Endothelial cell of umbilical vein (primary cell): Measurements from ENCODE around the gene IQCE.

Experiments used
- EZH2 ChIP-seq: IDR thresholded peaks from 2 replicates; pipeline ENCODE4 v1.6.1; 2012; ENCODE audit warnings: borderline replicate concordance, low read depth, mild to moderate bottlenecking, moderate library complexity, low read length, inconsistent platforms; ENCODE audit not compliant: severe bottlenecking
- FOS ChIP-seq: IDR thresholded peaks from 2 replicates; pipeline ENCODE4 v1.6.1; 2011; ENCODE audit warnings: mild to moderate bottlenecking, low read length, moderate library complexity, borderline replicate concordance; ENCODE audit not compliant: insufficient read depth
- JUN ChIP-seq: IDR thresholded peaks from 2 replicates; pipeline ENCODE4 v1.6.1; 2011; ENCODE audit warnings: borderline replicate concordance, low read depth; ENCODE audit not compliant: insufficient read length, insufficient read depth
- TF ChIP-seq, protein P1 (sequence below): IDR thresholded peaks from 2 replicates; pipeline ENCODE4 v1.6.1; 2011; ENCODE audit not compliant: insufficient read depth, insufficient read length
- TF ChIP-seq, protein P2 (sequence below), 2 donors: IDR thresholded peaks; 1 replicate in 1 of 2; 2 replicates in 1 of 2; pipeline ENCODE4 v1.5.1; 2011; ENCODE audit warnings: low read length in 2 of 2, mild to moderate bottlenecking in 2 of 2, moderate library complexity in 2 of 2, control low read depth in 1 of 2, inconsistent platforms in 1 of 2, low read depth in 1 of 2; ENCODE audit not compliant: insufficient read depth in 1 of 2; ENCODE audit errors: extremely low read depth in 1 of 2

DNA sequence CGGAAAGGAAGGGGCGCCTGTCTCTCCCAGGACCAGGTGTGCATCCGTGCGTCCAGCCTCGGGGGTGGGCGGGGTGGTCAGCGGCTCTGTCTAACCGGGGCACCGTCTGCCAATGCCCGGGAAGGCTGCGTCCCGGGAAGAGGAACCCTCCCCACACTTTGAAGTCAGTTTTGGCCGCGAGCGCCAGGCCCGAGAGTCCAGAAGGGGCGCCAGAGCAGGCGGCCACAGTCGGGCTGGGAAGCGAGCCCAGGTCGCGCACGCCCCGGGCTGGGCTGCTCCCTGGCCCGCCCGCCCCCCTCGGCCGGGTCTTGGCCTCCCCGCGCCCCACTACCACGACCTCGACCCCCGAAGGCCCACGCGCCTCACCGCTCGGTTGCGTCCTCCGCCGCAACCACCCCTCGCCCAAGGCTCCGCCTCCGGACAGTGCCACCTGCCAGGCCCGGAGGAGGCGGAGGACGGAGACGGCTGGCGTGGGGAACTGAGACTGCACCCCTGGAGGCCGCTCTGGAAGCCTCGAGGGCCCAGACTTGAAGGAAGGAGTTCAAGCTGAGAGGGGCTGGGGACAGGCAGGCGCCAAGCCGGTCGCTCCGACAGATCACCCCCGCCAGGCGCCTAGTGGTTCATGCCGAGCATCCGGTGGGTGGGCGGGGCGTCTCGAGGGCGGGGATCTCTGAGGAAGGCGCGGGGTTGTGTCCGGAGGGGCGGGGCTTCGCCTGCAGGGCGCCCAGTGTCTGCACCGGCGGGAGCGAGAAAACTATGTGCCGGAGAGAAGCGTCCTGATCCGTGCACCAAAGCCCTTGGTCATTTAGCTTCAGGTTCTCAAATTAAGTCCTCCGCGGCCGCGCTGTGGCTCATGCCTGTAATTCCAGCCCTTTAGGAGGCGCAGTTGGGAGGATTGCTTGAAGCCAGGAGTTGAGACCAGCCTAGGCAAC is 3.4 kb upstream of the IQCE start, which contains the start of gene BRAT1:
- no peak for TF ChIP-seq EZH2
- TF ChIP-seq, protein P1, sequence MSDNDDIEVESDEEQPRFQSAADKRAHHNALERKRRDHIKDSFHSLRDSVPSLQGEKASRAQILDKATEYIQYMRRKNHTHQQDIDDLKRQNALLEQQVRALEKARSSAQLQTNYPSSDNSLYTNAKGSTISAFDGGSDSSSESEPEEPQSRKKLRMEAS: no peak
- TF ChIP-seq, protein P2, sequence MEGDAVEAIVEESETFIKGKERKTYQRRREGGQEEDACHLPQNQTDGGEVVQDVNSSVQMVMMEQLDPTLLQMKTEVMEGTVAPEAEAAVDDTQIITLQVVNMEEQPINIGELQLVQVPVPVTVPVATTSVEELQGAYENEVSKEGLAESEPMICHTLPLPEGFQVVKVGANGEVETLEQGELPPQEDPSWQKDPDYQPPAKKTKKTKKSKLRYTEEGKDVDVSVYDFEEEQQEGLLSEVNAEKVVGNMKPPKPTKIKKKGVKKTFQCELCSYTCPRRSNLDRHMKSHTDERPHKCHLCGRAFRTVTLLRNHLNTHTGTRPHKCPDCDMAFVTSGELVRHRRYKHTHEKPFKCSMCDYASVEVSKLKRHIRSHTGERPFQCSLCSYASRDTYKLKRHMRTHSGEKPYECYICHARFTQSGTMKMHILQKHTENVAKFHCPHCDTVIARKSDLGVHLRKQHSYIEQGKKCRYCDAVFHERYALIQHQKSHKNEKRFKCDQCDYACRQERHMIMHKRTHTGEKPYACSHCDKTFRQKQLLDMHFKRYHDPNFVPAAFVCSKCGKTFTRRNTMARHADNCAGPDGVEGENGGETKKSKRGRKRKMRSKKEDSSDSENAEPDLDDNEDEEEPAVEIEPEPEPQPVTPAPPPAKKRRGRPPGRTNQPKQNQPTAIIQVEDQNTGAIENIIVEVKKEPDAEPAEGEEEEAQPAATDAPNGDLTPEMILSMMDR (IDR thresholded peaks at IDR 0.05; ENCODE audit: extremely low read depth in 1 of 2, insufficient read depth in 1 of 2, low read depth in 1 of 2, low read length in 2 of 2): peak; percentile 20 to 69
- TF ChIP-seq FOS: no peak
- no peak for TF ChIP-seq JUN
